Adrenal gland (tissue), 12 donors: Measurements from ENCODE around the gene CREB5. TPM values are rescaled to one million over a fixed set of nuclear protein-coding genes. Genes with fewer than 3 reads are reported as not detected.

Experiments
- DNase-seq, 7 donors: peaks; one replicate each; pipeline ENCODE4 v3.0.0-alpha.2; 2019 to 2020
- H3K27ac ChIP-seq, 5 donors: fragments of 200-600 bp; sonication (generic) in 4 of 5; 1 replicate in 3 of 5; 2 replicates in 2 of 5; pipeline versions ENCODE4 v1.5.1 to v1.8.0; 2016 to 2020; ENCODE audit warnings: mild to moderate bottlenecking in 1 of 5
- H3K27me3 ChIP-seq: fragments of 200-600 bp; 2 replicates; pipeline ENCODE4 v1.8.0; 2021
- H3K36me3 ChIP-seq, 2 donors: fragments of 200-600 bp; replicated peaks in 1 of 2; 1 replicate in 1 of 2; 2 replicates in 1 of 2; pipeline versions ENCODE4 v1.5.1 to v1.8.0; 2018 to 2022
- H3K4me1 ChIP-seq, 2 donors: fragments of 200-600 bp; replicated peaks in 1 of 2; 1 replicate in 1 of 2; 2 replicates in 1 of 2; pipeline versions ENCODE4 v1.5.1 to v1.8.0; 2018 to 2021
- H3K4me3 ChIP-seq, 4 donors: fragments of 200-600 bp; sonication (generic) in 3 of 4; one replicate each; pipeline ENCODE4 v1.5.1; 2016 to 2018
- H3K9me3 ChIP-seq, 3 donors: fragments of 200-600 bp; sonication (generic) in 1 of 3; replicated peaks in 1 of 3; 1 replicate in 2 of 3; 2 replicates in 1 of 3; pipeline versions ENCODE4 v1.5.1 to v1.8.0; 2016 to 2021
- CTCF ChIP-seq, 6 experiments: fragments of 450-650 bp in 4 of 6; fragments of 200-600 bp in 2 of 6; sonication (generic) in 1 of 6; IDR thresholded peaks; 1 replicate in 5 of 6; 2 replicates in 1 of 6; pipeline versions ENCODE4 v1.5.1 to v1.8.0; 2016 to 2021; ENCODE audit warnings: antibody characterized with exemption in 6 of 6, mild to moderate bottlenecking in 2 of 6, moderate library complexity in 1 of 6
- POLR2A ChIP-seq, 2 donors: fragments of 450-650 bp; IDR thresholded peaks; one replicate each; pipeline ENCODE4 v1.6.1; 2017; ENCODE audit warnings: antibody characterized with exemption in 2 of 2, mild to moderate bottlenecking in 2 of 2, moderate library complexity in 1 of 2
- WGBS, 4 donors: extraction: QIAGEN DNeasy Blood & Tissue Kit in 2 of 4; methylation state at CpG; one replicate each; pipeline versions ENCODE4 v1.1.5 to v1.1.7; 2013 to 2017; 5-methylcytosine and 5-hydroxymethylcytosine counted together
- intact Hi-C, 2 donors: fragments of 100-400 bp; cut with DNase I; formaldehyde crosslinking; loops; one replicate each; pipeline versions ENCODE4 v1.14.1 to v1.15.0; 2022 to 2023
- polyA plus RNA-seq, 3 donors: library from polyadenylated mRNA; stranded (reverse); fragments of 200-250 nt in 2 of 3; fragments of 350-450 nt in 1 of 3; fragmentation: Illumina TruSeq in 1 of 3; extraction: RNeasy Lipid Tissue Mini Kit (QIAGEN cat#74804) in 1 of 3; gene quantifications; one replicate each; pipeline ENCODE4 v1.2.3, GENCODE V29; 2013 to 2014
- total RNA-seq, 9 donors: library from RNA; depleted of rRNA in 4 of 9; stranded (reverse); fragments of >200 nt in 4 of 9; fragments of 120-200 nt in 1 of 9; fragmentation: NEBNext Ultra II Directional in 1 of 9; extraction: Animal tissue kit (Norgen Biotek cat#: 25700) in 1 of 9; gene quantifications; one replicate each; pipeline versions ENCODE4 v1.1.0 to v1.2.4, GENCODE V29; 2013 to 2023
- donor health status: healthy with polysubstance abuse.
- donor health status: Bipolar disorder and iron deficiency.
- donor health status: DM: yes; HTN: yes; CAD: no.
- donor health status: DM: no; HTN: no; CAD: no.
- donor health status: DM: no; HTN: no; CAD: no.
- donor health status: DM: yes; HTN: yes; CAD: no.

Gene CREB5
- total and polyA plus RNA-seq, 12 donors = 0.69 to 5.4 (median 1.3) TPM

GRCh38 chr7:28536259-28536658 lies 123.9 kb downstream of the CREB5 start:
- no peak overlapping the region for H3K4me3 ChIP-seq
- H3K27me3 ChIP-seq = peaks cover 5% of the 10 kb centered on the region
- no peak overlapping the region for H3K27ac ChIP-seq
- 52 to 60% (median 56%) methylated on average over 7 of the region's 7 CpGs for WGBS, 4 donors
- H3K9me3 ChIP-seq = no peaks in the 10 kb centered on the region
- H3K4me1 ChIP-seq = no peaks in the 10 kb centered on the region
- intact Hi-C loops = no loop called here
- H3K36me3 ChIP-seq = no peaks in the 10 kb centered on the region
- peak in 3 of 6 experiments; percentile 14 to 28 (median 25) for TF ChIP-seq CTCF (IDR thresholded peaks at IDR 0.05)
- TF ChIP-seq POLR2A (IDR thresholded peaks at IDR 0.05) = no peak
- DNase-seq = peak in 2 of 7 donors; percentile 6 to 9

GRCh38 chr7:28539289-28539981 lies 127.1 kb downstream of the CREB5 start:
- no peak overlapping the region for H3K4me3 ChIP-seq
- no peak overlapping the region for H3K27ac ChIP-seq
- H3K9me3 ChIP-seq = no peaks in the 10 kb centered on the region
- TF ChIP-seq POLR2A (IDR thresholded peaks at IDR 0.05) (no peak), CTCF (IDR thresholded peaks at IDR 0.05) (no peak)
- H3K27me3 ChIP-seq = peaks cover 9% of the 10 kb centered on the region
- no peaks in the 10 kb centered on the region for H3K4me1 ChIP-seq
- intact Hi-C loops = no loop called here
- no peaks in the 10 kb centered on the region for H3K36me3 ChIP-seq
- DNase-seq = no peak
- 68 to 90% (median 80%) methylated on average over 3 of the region's 3 CpGs for WGBS, 4 donors

- DNase-seq = no peak
- WGBS, 4 donors = 34 to 53% (median 46%) methylated on average over 3 of the region's 3 CpGs
- no peak for TF ChIP-seq CTCF (IDR thresholded peaks at IDR 0.05)
- no peak for TF ChIP-seq POLR2A (IDR thresholded peaks at IDR 0.05)
- intact Hi-C loops = no loop called here
- Histone ChIP-seq H3K4me3 (no peak overlapping the region), H3K27ac (no peak overlapping the region), H3K4me1 (no peaks in the 10 kb centered on the region), H3K27me3 (peaks cover 9% of the 10 kb centered on the region), H3K36me3 (no peaks in the 10 kb centered on the region), H3K9me3 (no peaks in the 10 kb centered on the region)
Observed at GRCh38 chr7:28542410-28542809, 130.1 kb downstream of the CREB5 start.

- Histone ChIP-seq H3K36me3 (no peaks in the 10 kb centered on the region), H3K27me3 (peaks cover 9% of the 10 kb centered on the region), H3K4me1 (no peaks in the 10 kb centered on the region), H3K9me3 (no peaks in the 10 kb centered on the region), H3K27ac (no peak overlapping the region), H3K4me3 (no peak overlapping the region)
- intact Hi-C loops = no loop called here
- TF ChIP-seq CTCF (IDR thresholded peaks at IDR 0.05) = no peak
- TF ChIP-seq POLR2A (IDR thresholded peaks at IDR 0.05) = no peak
- DNase-seq = no peak
- WGBS, 4 donors = 36 to 46% (median 38%) methylated on average over 3 of the region's 3 CpGs
Observed at GRCh38 chr7:28544453-28545117, 132.3 kb downstream of the CREB5 start.
